Glomerular visceral epithelial cell (primary cell): ENCODE measurements around the gene VDR.

ENCODE experiments used
- DNase-seq: peaks from one replicate; pipeline ENCODE4 v3.0.0-alpha.2; 2016; ENCODE audit errors: extremely low spot score

The VDR gene

GRCh38 chr12:47930634-47931033, 25.8 kb upstream of the VDR start:
- DNase-seq = no peak

GRCh38 chr12:47927346-47927745, 22.6 kb upstream of the VDR start:
- no peak for DNase-seq

GRCh38 chr12:47921907-47922306, 17.1 kb upstream of the VDR start:
- no peak for DNase-seq

- no peak for DNase-seq
Measured at GRCh38 chr12:47920913-47921312, 16.1 kb upstream of the VDR start.

GRCh38 chr12:47913081-47913480, 8.3 kb upstream of the VDR start:
- DNase-seq = no peak

GRCh38 chr12:47912556-47912955, 7.8 kb upstream of the VDR start:
- DNase-seq = no peak

- no peak for DNase-seq
Measured at GRCh38 chr12:47910981-47911380, 6.2 kb upstream of the VDR start.

GRCh38 chr12:47910486-47910885, 5.7 kb upstream of the VDR start:
- DNase-seq = no peak

GRCh38 chr12:47909839-47910465, 5.2 kb upstream of the VDR start:
- no peak for DNase-seq

- DNase-seq = no peak
Measured at GRCh38 chr12:47908738-47909137, 3.9 kb upstream of the VDR start.

- no peak for DNase-seq
Measured at GRCh38 chr12:47907851-47908454, 3.2 kb upstream of the VDR start.

GRCh38 chr12:47903927-47904712, 674 bp downstream of the VDR start:
- DNase-seq = peak; percentile 81

GRCh38 chr12:47903151-47903611, 1.6 kb downstream of the VDR start:
- peak; percentile 55 for DNase-seq

- DNase-seq = no peak
Measured at GRCh38 chr12:47902131-47902639, 2.6 kb downstream of the VDR start.

GRCh38 chr12:47901718-47902093, 3.1 kb downstream of the VDR start:
- no peak for DNase-seq

- DNase-seq = no peak
Measured at GRCh38 chr12:47901063-47901717, 3.6 kb downstream of the VDR start.

- peak; percentile 27 for DNase-seq
Measured at GRCh38 chr12:47900131-47901062, 4.4 kb downstream of the VDR start.

GRCh38 chr12:47899466-47899865, 5.3 kb downstream of the VDR start:
- DNase-seq = no peak

- DNase-seq = peak; percentile 40
Measured at GRCh38 chr12:47896633-47897032, 8.2 kb downstream of the VDR start.

GRCh38 chr12:47896022-47896421, 8.8 kb downstream of the VDR start:
- no peak for DNase-seq

- no peak for DNase-seq
Measured at GRCh38 chr12:47894652-47895051, 10.1 kb downstream of the VDR start.
